ENCODE measurements around the gene FOXI3.

Gene FOXI3

GRCh38 chr2:88481691-88482336 lies 29.3 kb upstream of the FOXI3 start:
- no peak for DNase-seq (ENCODE audit: low read depth)
- no peak overlapping the region for H3K4me3 ChIP-seq (ENCODE audit: control insufficient read depth, low read depth, low read length)
- TF ChIP-seq, protein P1, sequence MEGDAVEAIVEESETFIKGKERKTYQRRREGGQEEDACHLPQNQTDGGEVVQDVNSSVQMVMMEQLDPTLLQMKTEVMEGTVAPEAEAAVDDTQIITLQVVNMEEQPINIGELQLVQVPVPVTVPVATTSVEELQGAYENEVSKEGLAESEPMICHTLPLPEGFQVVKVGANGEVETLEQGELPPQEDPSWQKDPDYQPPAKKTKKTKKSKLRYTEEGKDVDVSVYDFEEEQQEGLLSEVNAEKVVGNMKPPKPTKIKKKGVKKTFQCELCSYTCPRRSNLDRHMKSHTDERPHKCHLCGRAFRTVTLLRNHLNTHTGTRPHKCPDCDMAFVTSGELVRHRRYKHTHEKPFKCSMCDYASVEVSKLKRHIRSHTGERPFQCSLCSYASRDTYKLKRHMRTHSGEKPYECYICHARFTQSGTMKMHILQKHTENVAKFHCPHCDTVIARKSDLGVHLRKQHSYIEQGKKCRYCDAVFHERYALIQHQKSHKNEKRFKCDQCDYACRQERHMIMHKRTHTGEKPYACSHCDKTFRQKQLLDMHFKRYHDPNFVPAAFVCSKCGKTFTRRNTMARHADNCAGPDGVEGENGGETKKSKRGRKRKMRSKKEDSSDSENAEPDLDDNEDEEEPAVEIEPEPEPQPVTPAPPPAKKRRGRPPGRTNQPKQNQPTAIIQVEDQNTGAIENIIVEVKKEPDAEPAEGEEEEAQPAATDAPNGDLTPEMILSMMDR (IDR thresholded peaks at IDR 0.05; ENCODE audit: control insufficient read depth, insufficient read depth, low read depth, low read length, missing control alignments) = no peak

DNA sequence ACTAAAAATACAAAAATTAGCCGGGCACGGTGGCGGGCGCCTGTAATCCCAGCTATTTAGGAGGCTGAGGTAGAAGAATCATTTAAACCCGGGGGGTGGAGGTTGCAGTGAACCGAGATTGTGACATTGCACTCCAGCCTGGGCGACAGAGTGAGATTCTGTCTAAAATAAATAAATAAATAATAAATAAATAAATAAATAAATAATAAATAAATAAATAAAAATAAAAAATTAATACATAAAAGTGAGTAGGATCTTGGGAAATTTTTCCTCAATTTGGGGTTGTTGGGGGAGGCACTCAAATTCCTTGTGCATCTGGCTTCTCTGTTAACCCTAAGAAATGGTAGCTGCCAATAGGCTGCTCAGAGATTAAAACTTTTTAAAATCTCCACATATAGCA lies 20.3 kb upstream of the FOXI3 start:
- no peak overlapping the region for H3K4me3 ChIP-seq (ENCODE audit: control insufficient read depth, low read depth, low read length)
- DNase-seq (ENCODE audit: low read depth) = no peak
- TF ChIP-seq, protein P1 (IDR thresholded peaks at IDR 0.05; ENCODE audit: control insufficient read depth, insufficient read depth, low read depth, low read length, missing control alignments) = no peak

DNA sequence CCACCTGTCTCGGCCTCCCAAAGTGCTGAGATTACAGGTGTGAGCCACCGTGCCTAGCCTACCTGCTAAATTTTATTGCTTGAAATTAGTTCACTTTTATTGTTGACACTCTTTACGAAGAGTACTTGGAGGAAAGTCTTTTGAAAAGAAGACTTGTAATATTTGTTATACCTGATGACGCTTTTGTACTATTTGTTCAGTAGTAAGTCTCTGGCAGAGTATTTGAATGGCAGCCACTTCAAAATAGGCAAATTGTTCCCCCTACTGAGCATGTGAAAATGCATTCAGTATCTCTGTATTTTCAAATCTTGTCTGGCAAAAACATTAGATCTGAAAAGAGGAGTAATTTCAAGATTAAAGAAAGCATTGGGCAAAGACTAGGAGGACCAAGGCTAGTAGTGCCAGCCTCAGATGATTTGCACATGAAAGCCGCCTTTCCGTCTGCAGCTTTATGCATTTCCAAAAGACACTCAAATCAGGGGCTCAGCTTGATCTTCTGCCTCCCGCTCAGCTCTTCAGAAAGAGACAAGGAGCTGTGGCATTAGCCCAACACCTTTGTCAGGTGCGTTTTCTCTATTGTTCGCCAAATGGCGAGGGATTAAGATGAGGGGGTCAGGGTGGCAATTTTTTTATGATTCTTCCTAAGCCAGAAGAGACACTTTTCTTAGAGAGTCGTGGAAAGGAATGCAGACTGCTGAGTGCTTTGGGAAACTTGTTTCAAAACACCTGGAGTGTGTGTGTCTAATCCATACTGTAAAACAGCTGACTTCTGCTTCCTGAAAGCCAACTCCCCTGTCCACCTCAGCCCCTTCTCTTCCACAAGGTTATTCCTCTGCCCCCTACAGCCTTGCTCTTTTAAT lies 18.8 kb upstream of the FOXI3 start:
- TF ChIP-seq, protein P1 (IDR thresholded peaks at IDR 0.05; ENCODE audit: control insufficient read depth, insufficient read depth, low read depth, low read length, missing control alignments) = no peak
- DNase-seq (ENCODE audit: low read depth) = no peak
- H3K4me3 ChIP-seq (ENCODE audit: control insufficient read depth, low read depth, low read length) = no peak overlapping the region

DNA sequence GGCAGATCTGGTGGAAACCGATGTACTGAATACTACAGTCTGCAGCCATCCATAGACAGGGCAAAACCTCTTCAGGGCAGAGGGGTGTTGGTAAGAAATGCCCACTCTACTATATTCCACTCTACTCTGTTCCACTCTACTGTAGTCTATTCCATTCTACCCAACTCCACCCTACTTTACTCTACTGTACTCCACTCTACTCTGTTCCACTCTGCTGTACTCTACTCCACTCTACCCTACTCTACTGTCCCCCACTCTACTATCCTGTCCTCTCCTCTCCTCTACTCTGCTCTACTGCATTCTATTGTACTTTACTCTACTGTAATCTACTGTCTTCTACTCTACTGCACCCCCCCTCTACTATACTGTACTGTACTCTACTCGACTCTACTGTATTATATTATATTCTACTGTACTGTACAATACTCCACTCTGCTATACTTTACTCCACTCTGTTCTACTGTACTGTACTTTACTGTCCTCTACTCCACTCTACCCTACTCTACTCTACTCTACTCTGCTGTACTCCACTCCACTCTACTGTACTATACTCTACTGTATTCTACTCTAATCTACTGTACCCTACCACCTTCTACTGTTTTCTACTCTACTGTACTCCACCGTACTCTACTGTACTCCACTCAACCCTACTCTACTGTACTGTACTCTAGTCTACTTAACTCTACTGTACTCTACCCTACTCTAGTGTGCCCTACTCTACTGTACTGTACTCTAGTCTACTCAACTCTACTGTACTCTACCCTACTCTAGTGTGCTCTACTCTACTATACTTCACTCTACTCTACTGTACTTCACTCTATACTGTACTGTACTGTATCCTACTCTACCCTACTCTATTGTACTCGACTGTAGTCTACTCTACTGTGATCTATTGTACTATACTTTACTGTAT lies 17.0 kb upstream of the FOXI3 start:
- H3K4me3 ChIP-seq (ENCODE audit: control insufficient read depth, low read depth, low read length) = no peak overlapping the region
- DNase-seq (ENCODE audit: low read depth) = no peak
- TF ChIP-seq, protein P1 (IDR thresholded peaks at IDR 0.05; ENCODE audit: control insufficient read depth, insufficient read depth, low read depth, low read length, missing control alignments) = no peak

DNA sequence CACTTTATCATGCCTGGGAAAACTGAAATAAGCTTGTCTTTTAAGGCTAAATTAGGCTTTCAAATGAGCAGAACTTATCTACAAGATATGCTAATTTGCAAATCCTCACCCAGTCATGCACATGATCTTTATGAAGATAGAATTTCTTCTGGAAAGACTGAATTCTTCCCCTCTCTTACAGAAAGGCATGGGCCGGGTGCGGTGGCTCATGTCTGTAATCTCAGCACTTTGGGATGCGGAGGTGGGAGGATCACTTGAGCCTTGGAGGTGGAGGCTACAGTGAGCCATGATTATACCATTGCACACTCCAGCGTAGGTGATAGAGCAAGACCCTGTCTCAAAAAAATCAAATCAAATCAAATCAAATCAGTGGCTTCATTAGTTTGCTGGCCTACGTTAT lies 11.7 kb upstream of the FOXI3 start:
- TF ChIP-seq, protein P1 (IDR thresholded peaks at IDR 0.05; ENCODE audit: control insufficient read depth, insufficient read depth, low read depth, low read length, missing control alignments) = no peak
- DNase-seq (ENCODE audit: low read depth) = no peak
- no peak overlapping the region for H3K4me3 ChIP-seq (ENCODE audit: control insufficient read depth, low read depth, low read length)

DNA sequence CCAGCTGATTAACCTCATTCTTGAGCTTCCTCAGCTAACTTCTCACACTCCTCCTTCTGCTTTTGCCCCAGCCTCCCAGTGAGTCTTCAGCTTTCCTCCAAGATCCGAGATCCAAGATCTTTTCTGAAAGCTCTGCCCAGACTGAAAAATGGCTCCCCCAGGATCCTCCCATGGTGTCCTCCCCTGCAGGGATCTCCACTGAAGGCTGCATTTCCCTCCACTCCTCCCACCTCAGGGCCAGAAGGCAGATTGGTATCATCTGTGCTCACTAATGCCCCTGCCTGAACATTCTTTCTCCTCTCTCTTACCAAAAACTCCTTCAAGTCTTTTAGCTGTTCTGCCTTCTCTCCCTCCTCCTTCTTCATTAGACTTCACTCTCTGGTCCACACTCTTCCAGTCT lies 6.1 kb upstream of the FOXI3 start:
- TF ChIP-seq, protein P1 (IDR thresholded peaks at IDR 0.05; ENCODE audit: control insufficient read depth, insufficient read depth, low read depth, low read length, missing control alignments) = no peak
- DNase-seq (ENCODE audit: low read depth) = no peak
- H3K4me3 ChIP-seq (ENCODE audit: control insufficient read depth, low read depth, low read length) = no peak overlapping the region
